HG02970 (cell line): ENCODE measurements around the gene GPRC5D.

Experiments used
- ATAC-seq: cut with Tn5 transposase; IDR thresholded peaks from one replicate; pipeline ENCODE4 v1.9.1; 2021; ENCODE audit warnings: mild to moderate bottlenecking, moderate library complexity, moderate number of reproducible peaks; ENCODE audit not compliant: unreplicated experiment, low FRiP score

The GPRC5D gene

DNA sequence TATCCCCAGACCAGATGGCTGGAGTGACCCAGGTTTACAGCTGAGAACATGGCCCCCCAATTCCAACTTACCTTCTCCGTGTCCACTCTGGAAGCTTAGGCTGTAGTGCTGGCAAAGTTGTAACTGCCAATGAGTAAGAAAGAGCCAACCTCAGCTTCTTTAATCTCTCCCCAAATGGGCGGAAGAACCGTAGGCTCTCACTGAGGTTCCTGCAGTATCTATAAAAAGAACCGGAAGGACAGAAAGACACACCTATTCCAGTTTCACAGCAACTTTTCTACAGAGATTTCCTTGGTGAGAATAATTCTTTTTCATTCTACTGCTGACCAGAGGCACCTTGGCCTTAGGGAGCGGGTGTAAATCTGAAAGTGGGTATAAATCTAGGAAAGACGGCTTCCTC, at the start of gene GPRC5D:
GPRC5D (minus strand) TSS at position 135 of the 400 bp plus-strand sequence. CDS start 1,786 bp downstream, outside the sequence.
- ATAC-seq: no peak

DNA sequence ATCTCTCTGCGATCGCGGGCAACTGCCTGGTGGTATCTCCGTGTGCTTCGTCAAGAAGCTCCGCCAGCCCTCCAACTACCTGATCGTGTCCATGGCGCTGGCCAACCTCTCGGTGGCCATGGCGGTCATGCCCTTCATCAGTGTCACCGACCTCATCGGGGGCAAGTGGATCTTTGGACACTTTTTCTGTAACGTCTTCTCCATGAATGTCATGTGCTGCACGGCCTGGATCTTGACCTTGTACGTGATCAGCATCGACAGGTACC, 49.7 kb upstream of the GPRC5D start:
- ATAC-seq: no peak

DNA sequence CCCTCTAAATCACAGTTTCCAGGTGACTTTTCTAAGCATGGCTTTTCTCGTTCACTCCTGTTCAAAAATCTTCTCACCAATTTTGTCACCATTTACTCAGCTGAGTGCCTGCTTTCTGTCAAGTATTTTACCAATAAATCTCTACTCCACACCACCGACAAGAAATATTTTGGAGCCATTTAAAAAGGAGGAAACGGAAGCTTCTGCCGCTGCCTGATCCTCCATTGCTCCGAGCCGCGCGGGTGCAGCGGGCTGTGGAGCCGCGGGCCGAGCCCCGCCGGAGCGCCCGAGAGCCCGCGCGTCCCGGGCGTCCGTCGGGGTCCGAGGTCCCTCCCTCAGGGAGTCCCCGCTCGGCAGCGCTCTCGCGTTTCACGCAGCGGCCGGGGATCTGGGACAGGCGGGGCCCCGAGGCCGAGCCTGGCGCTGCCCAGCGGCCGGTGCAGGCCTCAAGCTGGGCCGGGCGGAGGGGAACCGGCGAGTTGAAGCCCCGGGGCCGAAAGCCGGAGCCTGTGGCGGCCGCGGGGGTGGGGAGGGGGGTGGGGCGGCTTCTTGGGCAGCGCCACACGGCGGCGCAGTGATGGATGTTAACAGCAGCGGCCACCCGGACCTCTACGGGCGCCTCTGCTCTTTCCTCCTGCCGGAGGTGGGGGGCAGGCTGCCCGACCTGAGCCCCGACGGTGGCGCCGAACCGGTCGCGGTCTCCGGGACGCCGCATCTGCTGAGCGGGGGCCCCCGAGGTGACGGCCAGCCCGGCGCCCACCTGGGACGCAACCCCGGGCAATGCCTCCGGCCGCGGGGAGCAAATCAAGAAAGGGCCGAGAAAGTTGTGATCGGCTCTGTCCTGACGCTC, 49.2 kb upstream of the GPRC5D start:
- ATAC-seq: no peak

DNA sequence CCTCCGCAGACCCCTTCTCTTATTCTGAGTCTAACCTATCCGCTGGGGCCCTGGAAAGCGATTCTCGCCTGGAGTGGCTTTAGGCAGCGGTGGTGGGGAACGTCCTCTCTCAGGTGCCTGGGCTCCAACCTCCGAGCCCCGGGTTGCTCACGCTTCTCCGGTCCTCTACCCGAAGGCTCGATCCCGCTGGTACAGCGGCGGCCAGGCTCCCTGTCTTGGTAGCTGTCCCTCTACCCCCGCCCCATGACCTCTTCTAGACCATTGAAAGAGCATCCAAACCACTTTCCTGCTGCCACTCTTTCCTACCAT, 48.6 kb upstream of the GPRC5D start:
- peak; percentile 18 for ATAC-seq

DNA sequence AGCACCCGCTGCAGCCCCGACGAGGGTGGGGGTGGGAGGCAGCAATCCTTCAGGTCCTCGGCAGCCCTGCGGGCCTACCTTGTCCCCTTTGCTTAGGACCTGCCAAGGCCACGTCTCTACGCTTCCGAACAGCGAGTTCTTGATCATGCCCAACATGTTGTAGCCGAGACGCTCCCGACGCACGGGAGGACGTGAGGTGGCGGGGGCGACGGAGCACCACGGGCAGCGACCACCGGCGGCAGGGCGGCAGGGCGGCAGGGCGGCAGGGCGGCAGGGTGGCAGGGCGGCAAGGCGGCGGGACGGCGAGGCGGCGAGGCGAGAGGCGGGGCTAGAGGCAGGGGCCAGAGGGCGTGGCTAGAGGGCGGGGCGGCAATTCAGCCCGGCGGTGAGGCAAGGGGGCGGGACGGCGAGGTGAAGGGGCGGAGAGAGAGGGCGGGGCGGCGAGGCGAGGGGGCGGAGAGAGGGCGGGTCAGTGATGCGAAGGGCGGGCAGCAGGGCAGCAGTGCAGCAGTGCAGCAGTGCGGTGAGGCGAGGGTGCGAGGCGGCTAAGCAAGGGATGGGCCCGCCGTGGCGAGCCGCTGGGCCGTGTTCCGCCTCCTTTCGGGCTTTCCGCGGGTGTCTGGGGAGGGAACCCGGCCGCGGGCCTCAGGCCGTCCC, 48.1 kb upstream of the GPRC5D start, which contains the start of gene HEBP1:
HEBP1 (minus strand) TSS at position 307 of the 657 bp plus-strand sequence; CDS start at position 156, 151 bp downstream.
- ATAC-seq: peak; percentile 82

DNA sequence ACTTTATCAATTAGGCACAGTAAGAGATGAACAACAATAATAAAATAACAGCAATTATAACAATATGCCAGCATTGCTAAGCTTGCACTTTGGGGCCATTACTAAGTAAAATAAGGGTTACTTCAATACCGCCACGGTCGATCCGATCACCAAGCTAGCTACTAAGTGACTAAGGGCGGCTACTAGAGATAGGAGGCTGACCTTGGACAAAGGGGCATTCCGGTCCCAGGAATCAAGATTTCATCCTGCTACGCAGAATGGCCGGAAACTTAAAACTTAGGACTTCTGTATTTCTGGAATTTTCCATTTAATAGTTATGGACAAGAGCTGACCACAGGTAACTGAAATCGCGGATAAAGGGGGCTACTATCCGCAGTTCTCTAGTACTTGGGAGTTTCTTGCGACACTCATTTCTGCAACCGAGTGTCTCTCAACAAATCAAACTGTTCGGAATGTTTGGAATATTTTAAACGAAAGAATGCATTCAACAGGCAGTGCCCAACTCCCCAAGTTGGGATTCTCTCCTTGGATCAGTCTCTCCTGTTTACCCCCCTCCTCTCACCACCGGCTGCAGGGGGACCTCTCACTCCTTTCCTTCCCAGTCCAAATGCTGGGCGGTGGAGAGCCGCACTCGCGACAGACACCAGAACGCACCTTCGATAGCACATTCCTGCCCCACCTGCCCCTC, 47.4 kb upstream of the GPRC5D start:
- ATAC-seq: no peak

DNA sequence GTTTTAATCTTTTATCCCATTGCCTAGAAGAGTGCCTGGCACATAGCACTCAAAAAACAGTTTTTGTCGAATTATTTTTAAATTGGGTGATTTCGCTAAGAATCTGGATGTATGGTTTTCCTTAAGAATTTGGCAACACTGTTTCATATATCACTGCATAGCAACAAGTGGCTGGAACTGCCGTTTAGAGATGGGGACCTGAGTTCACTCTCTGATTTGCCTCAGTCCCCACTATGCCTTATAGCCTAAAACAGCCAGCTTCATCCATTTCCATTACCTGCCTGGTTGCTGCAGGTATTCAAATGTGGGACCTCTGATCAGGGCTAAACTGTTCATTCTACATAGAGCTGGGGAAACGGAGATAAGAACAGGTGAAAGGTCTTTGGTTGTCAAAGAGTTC, 46.3 kb upstream of the GPRC5D start:
- ATAC-seq: no peak

DNA sequence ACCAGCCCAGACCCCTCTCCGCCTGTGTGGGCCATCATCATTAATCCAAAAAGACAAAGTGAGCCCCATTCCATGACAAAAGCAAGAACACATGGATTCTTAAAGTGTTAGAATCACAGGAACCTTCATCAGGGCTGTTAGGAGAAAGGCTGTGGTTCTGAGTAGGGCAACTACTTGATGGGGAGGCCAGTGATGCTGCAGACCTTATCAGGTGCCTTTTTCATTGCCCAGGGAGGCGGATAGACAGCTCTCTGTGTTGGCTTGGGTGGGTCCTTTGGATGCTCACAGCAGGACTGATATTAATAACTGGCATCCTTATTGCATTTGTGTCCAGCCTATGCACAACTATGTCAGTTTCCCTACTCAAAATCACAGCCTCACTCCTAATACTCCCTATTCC, 45.8 kb upstream of the GPRC5D start:
- no peak for ATAC-seq

DNA sequence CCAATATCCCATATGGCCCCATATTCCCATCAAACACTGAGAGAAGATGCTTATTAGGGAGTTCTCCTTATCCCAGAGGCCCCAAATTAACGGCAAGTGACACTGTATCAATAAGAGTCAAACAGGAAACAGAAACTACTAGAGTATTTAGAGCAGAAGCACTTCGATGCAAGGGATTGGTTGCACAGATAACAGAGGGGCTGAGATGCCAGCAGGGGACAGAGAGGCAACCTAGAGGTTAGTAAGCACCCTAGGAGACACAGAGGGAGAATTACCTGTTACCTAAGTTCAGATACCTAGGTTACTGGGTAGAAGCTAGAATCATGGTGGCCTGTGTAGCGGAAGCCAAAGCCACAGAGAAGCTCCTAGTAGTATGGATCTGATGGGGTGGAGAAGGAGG, 45.2 kb upstream of the GPRC5D start:
- no peak for ATAC-seq

DNA sequence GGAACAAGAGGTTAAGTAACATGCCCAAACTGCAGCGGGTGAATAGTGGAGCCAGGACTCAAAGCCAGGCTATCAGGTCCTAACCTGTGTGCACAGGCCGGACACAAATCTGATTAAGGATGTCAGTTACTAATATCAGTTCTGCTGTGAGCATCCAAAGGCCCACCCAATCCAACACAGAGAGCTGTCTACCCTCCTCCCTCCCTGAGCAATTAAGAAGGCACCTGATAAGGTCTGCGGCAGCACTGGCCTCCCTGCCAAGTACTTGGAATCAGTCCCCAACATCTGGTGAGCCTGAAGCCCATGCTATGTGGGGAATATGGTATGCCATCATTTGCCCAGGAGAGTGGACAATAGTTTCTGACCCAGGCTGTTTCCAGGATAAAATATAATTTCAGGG, 44.2 kb upstream of the GPRC5D start:
- ATAC-seq: no peak

DNA sequence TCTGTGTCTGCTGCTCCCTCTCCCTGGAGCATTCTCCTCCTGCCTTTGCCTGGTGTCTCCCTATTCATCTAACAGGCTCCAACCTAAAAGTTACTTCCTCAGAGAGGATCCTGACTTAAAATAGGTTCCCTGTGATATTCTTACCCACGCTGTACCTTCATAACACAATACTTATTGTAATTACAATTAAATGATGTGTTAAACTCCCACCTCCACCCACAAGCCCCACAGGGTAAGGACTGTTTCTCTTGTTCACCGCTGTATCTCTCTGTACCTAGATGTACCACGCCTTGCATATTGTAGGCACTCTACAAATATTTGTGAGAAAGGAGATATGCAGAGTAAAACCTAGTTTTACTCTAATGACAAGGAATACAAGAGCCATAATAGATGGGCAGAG, 43.1 kb upstream of the GPRC5D start:
- no peak for ATAC-seq

DNA sequence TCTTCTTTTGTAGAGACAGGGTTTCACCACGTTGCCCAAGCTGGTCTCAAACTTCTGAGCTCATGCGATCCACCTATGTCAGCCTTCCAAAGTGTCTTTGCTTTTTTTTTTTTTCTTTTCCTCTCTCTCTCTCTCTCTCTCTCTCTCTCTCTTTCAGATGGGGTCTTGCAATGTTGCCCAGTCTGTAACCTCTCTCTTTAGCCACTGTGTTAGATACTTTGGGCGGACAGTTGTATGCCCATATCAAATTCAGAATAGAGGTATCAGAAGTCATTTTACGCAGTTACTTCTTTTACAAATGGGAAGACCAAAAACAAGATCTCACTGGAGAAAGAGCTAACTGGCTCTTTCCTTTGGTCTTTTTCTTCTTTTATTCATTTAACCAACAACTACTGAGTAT, 41.4 kb upstream of the GPRC5D start:
- ATAC-seq: no peak

DNA sequence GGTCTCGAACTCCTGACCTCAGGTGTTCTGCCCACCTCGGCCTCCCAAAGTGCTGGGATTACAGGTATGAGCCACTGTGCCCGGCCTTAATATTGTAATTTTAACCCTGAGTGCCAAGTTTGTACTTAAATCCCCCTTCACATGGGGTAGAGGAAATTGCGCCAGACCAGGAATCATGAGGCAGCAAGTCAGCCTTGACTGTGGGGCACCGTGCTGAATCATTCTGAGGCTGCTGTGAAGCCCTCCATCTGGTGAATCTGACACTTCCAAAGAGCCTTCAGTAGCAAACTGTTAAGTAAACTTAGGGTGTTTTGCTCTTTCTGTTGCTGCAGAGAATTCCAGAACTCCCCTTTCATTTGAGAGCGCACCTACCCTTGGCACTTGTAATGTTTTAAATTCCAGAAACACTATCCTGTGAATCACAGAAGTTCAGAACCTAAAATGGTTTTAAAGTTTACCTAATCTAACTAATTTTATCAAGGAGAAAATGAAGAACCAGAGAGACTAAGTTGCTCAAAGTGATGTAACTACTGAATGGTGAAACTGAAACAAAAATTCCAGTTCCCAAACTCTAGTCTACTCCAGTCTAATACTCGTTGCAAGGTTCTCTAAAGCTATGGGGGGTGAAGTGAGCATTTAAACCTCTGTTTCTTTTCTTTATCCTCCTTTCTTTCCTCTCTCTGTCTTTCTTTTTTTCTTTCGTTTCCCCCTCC, 40.6 kb upstream of the GPRC5D start:
- no peak for ATAC-seq

DNA sequence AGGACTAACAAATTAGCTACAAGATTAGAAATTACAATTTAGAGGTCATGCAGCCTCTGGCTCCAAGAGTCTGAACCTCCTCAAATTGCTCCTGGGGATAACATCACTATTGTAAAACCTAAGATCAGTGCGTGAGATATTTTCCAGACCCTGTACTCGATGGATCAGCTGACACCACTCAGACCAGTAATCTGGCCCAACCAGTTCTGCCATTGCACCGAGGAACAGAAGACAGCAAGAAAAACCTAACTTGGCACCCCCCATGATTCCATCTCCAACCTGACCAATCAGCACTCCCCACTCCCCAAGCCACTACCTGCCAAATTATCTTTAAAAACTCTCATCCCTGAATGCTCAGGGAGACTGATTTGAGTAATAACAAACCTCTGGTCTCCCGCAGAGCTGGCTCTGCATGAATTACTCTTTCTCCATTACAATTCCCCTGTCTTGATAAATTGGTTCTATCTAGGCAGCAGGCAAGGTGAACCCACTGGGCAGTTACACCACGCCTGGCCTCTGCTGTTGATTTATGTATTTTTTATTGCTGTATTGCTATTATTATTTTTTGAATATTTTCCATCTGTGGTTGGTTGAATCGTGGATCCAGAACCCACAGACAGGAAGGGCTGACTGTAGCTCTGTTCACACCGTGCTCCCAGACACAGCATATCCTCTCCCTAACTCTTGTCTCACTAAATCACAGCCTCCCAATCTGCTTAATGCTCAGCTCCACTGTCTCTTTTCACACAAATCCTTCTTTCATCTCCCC, 38.9 kb upstream of the GPRC5D start:
- no peak for ATAC-seq

DNA sequence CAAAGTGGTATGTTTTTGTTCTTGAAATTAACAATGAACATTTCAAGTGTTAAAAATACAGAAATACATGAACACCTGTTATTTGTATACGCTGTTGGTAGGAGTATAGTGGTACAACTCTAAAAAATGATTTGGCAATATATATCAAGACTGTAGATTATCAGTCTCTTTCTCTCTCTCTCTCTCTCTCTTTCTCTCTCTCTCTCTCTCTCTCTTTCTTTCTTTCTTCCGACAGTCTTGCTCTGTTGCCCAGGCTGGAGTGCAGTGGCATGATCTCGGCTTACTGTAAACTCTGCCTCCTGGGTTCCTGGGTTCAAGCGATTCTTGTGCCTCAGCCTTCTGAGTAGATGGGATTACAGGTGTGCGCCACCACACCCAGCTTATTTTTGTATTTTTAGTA, 35.5 kb upstream of the GPRC5D start:
- no peak for ATAC-seq

DNA sequence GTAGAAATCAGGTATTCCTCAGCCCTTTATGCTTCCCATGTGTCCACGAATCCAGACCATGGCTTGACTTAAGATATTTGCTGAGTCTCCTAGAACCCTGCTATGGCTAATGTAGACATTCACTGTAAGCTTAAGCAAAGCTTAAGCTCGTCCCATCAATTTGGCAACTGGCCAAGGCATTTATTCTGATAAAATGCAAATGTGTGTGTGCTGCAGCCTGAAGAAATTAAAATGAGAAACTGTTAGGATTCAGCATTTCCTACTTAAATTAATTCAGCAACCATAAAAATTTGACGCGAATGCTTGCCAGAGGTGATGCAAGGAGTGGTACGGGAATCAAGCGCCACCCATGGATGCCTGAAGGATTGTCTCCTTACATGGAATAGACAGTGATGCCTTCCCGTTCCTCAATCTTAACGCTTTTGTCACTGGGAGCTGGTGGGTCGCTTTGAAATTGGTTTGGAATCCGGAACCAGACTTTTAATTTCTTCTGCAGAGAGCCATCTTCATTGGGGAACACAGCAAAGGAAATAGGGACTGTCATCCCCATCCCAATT, 34.9 kb upstream of the GPRC5D start:
- ATAC-seq: no peak

DNA sequence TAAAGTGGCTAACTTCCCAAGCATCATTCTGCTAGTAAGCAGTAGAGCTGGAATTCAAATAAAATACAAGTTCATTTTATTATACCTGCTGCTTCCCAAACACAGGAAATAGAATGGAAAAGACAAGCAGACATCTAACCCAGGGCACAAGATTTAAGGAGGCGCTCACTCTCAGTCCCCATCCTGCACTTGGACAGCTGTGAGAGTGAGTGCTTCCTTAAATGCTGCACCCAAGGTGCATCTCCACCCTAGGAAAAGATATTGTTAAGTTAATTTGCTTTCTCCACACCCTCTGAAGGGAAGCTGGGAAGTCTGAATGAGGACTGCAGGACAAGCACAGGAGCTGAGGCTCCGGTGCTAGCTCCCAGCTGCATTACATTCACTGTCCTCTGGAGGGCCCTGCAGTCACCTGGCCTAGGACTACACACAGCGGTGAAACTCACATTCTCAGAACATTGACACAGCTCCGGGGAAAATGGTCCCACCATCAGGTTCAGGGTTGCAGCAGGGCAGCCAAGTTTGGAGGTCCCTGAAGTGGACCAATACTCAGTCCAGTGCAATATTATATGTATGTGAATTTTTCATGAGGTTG, 33.9 kb upstream of the GPRC5D start:
- no peak for ATAC-seq

DNA sequence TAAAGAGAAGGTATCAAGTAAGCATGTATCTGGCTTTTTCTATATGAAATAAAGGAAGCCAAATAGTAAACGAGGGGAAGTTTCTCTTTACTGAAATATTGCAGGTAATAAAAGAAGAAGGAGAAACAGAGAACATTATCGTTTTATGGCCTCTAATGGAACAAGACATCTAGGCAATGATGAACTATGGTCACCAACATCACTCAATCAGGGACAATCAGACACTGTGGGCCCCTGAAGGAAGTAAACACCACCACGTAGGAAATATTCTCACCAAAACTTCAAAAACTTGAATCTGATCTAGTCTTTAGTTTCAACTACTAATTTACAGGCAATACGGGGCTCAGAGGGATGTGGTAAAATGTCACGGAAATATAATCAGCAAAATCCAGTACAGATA, 32.2 kb upstream of the GPRC5D start:
- ATAC-seq: no peak

DNA sequence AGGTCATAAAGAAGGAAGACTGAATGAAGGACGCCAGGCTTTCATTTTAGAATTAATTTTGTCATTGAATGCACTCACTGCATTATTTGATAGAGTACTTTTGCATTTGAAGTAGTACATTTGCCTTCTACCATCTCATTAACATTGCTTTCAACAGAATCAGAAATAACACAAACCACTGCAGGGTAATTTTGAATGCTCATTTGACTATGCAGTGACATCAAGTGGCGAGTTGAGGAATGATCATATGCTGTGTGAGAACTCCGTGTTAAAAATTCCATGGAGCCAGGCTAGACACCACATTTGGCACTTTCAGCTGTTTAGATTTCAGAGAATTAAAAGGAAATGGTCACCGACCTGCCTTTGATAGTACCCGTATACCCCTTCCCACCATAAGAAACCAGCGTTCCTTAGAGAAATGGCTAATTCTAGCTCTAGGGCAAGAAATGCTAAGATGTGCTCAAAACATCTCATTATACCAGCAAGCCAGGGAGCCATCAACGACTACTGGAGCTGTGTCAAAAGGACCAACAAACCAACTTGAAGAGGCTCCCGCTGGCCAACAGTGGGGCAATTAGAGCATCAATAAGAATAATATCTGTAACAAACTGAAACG, 31.6 kb upstream of the GPRC5D start:
- ATAC-seq: no peak
